Panc1 (cell line): ENCODE data around the gene NDE1. TPM values are rescaled to one million over a fixed set of nuclear protein-coding genes. Genes with fewer than 3 reads are reported as not detected.

ENCODE experiments used
- ATAC-seq: fragments of 200-7000 bp; cut with Tn5 transposase; 2 replicates; pipeline ENCODE4 v1.9.1; 2020; ENCODE audit warnings: mild to moderate bottlenecking, moderate library complexity
- BruUV-seq: library from RNA; stranded (reverse); fragments of 400-500 nt; replicated peaks from 2 replicates; lab custom pipeline; 2021; lab: Mats Ljungman, UMichigan
- CTCF ChIA-PET: fragments of 300-600 bp; sonication (Branson Sonifier 250); formaldehyde crosslinking; loops from one replicate; lab custom pipeline; 2022; ENCODE audit warnings: antibody characterized with exemption; lab: Charles Lee
- POLR2A ChIA-PET: fragments of 300-600 bp; sonication (Branson Sonifier 250); formaldehyde crosslinking; loops from one replicate; lab custom pipeline; 2022; ENCODE audit warnings: antibody characterized with exemption; lab: Charles Lee
- DNase-seq: peaks from one replicate; pipeline ENCODE4 v3.0.0-alpha.2; 2010; ENCODE audit warnings: low read depth, low spot score
- H3K27ac ChIP-seq: 2 replicates; pipeline ENCODE4 v1.5.1; 2011; ENCODE audit warnings: mild to moderate bottlenecking, low read length, inconsistent platforms
- H3K27me3 ChIP-seq: fragments of 200-500 bp; sonication (Bioruptor generic); 2 replicates; pipeline ENCODE4 v1.6.0; 2014; ENCODE audit warnings: low read length, inconsistent platforms; ENCODE audit not compliant: control insufficient read depth, insufficient read depth
- H3K36me3 ChIP-seq: fragments of 200-500 bp; sonication (Bioruptor generic); 2 replicates; pipeline ENCODE4 v1.5.1; 2014; ENCODE audit warnings: inconsistent platforms, mild to moderate bottlenecking, low read length, moderate library complexity; ENCODE audit not compliant: control insufficient read depth, insufficient read depth
- H3K4me1 ChIP-seq: 2 replicates; pipeline ENCODE4 v1.5.1; 2011; ENCODE audit warnings: inconsistent platforms, mild to moderate bottlenecking, low read length, moderate library complexity; ENCODE audit not compliant: control insufficient read depth, insufficient read depth
- H3K4me3 ChIP-seq, 2 experiments: 2 replicates each; pipeline ENCODE4 v1.5.1; 2011 to 2012; ENCODE audit warnings: low read depth in 2 of 2, low read length in 2 of 2, mild to moderate bottlenecking in 2 of 2, inconsistent platforms in 1 of 2, moderate library complexity in 1 of 2
- H3K9me3 ChIP-seq: fragments of 200-500 bp; sonication (Bioruptor generic); 2 replicates; pipeline ENCODE4 v1.5.1; 2014; ENCODE audit warnings: low read depth, mild to moderate bottlenecking, inconsistent platforms, low read length, moderate library complexity; ENCODE audit not compliant: control insufficient read depth, insufficient read depth
- POLR2AphosphoS5 ChIP-seq: IDR thresholded peaks from 2 replicates; pipeline ENCODE4 v1.6.1; 2012; ENCODE audit warnings: mild to moderate bottlenecking, low read depth, low read length, moderate library complexity
- SIN3A ChIP-seq: IDR thresholded peaks from 2 replicates; pipeline ENCODE4 v1.6.1; 2012; ENCODE audit warnings: low read depth, mild to moderate bottlenecking, low read length, moderate library complexity, borderline replicate concordance; ENCODE audit not compliant: insufficient read depth
- TCF7L2 ChIP-seq: IDR thresholded peaks from 2 replicates; pipeline ENCODE4 v1.6.1; 2011; ENCODE audit warnings: mild to moderate bottlenecking, low read depth, low read length, inconsistent platforms
- in situ Hi-C: cut with HindIII; loops from 2 replicates; pipeline ENCODE4 v1.10.0; 2016; ENCODE audit warnings: low sequenced_read_pairs, low pct_unique_long_range_greater_than_20kb
- intact Hi-C: fragments of 100-400 bp; cut with micrococcal nuclease; formaldehyde crosslinking; loops from one replicate; pipeline ENCODE4 v1.10.0; 2022; ENCODE audit not compliant: unreplicated experiment
- total RNA-seq: library from RNA; stranded (reverse); gene quantifications from one replicate; pipeline ENCODE4 v1.2.1, GENCODE V29; 2021; ENCODE audit not compliant: unreplicated experiment
- TF ChIP-seq, protein P1 (sequence below), 2 experiments: IDR thresholded peaks; 2 replicates each; pipeline ENCODE4 v1.6.1; 2011 to 2012; ENCODE audit warnings: low read depth in 2 of 2, control low read depth in 1 of 2, low read length in 1 of 2, mild to moderate bottlenecking in 1 of 2, moderate library complexity in 1 of 2; ENCODE audit not compliant: insufficient read depth in 1 of 2
- TF ChIP-seq, protein P2 (sequence below): fragments of 450-650 bp; IDR thresholded peaks from 2 replicates; pipeline ENCODE4 v1.5.1; 2017; ENCODE audit warnings: mild to moderate bottlenecking

NDE1 gene
- total RNA-seq, 1 experiment from 2014 or later, result 99.1 TPM

DNA sequence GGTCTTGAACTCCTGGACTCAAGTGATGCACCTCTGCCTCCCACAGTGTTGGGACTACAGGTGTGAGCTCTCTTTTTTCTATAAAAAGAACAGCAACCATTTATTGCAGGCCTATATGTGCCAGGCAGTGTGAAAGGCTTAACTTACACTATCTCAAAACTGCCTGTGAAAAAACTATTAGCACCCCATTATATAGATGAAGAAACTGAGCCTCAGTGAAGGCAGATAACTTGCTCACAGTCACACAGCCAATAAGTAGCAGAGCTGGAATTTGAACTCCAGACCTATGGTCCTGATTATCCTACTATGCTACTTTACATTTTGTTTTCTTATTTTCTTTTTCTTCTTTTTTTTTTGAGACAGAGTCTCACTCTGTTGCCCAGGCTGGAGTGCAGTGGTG is 15.1 kb downstream of the NDE1 start:
- H3K27ac ChIP-seq, result no peak overlapping the region
- TF ChIP-seq POLR2AphosphoS5, result no peak
- no peak for TF ChIP-seq TCF7L2
- no peak for TF ChIP-seq SIN3A
- TF ChIP-seq, protein P1, sequence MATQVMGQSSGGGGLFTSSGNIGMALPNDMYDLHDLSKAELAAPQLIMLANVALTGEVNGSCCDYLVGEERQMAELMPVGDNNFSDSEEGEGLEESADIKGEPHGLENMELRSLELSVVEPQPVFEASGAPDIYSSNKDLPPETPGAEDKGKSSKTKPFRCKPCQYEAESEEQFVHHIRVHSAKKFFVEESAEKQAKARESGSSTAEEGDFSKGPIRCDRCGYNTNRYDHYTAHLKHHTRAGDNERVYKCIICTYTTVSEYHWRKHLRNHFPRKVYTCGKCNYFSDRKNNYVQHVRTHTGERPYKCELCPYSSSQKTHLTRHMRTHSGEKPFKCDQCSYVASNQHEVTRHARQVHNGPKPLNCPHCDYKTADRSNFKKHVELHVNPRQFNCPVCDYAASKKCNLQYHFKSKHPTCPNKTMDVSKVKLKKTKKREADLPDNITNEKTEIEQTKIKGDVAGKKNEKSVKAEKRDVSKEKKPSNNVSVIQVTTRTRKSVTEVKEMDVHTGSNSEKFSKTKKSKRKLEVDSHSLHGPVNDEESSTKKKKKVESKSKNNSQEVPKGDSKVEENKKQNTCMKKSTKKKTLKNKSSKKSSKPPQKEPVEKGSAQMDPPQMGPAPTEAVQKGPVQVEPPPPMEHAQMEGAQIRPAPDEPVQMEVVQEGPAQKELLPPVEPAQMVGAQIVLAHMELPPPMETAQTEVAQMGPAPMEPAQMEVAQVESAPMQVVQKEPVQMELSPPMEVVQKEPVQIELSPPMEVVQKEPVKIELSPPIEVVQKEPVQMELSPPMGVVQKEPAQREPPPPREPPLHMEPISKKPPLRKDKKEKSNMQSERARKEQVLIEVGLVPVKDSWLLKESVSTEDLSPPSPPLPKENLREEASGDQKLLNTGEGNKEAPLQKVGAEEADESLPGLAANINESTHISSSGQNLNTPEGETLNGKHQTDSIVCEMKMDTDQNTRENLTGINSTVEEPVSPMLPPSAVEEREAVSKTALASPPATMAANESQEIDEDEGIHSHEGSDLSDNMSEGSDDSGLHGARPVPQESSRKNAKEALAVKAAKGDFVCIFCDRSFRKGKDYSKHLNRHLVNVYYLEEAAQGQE (IDR thresholded peaks at IDR 0.05; ENCODE audit: insufficient read depth in 1 of 2, low read depth in 2 of 2, low read length in 1 of 2), result no peak
- TF ChIP-seq, protein P2, sequence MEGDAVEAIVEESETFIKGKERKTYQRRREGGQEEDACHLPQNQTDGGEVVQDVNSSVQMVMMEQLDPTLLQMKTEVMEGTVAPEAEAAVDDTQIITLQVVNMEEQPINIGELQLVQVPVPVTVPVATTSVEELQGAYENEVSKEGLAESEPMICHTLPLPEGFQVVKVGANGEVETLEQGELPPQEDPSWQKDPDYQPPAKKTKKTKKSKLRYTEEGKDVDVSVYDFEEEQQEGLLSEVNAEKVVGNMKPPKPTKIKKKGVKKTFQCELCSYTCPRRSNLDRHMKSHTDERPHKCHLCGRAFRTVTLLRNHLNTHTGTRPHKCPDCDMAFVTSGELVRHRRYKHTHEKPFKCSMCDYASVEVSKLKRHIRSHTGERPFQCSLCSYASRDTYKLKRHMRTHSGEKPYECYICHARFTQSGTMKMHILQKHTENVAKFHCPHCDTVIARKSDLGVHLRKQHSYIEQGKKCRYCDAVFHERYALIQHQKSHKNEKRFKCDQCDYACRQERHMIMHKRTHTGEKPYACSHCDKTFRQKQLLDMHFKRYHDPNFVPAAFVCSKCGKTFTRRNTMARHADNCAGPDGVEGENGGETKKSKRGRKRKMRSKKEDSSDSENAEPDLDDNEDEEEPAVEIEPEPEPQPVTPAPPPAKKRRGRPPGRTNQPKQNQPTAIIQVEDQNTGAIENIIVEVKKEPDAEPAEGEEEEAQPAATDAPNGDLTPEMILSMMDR, result no peak
- in situ Hi-C loops (no loop called here), intact Hi-C loops (no loop called here)
- no peaks in the 10 kb centered on the region for H3K9me3 ChIP-seq
- H3K36me3 ChIP-seq, result no peaks in the 10 kb centered on the region
- no peak overlapping the region for H3K4me3 ChIP-seq
- CTCF ChIA-PET, result no interaction called here
- no peaks in the 10 kb centered on the region for H3K27me3 ChIP-seq
- ATAC-seq (no peak), DNase-seq (no peak)
- POLR2A ChIA-PET, result interaction anchor here (0.6 kb wide), 1 partner anchor 161 kb away, joined by 4 read pairs; no protein-coding TSS in a partner anchor
- TSS peak; percentile 49 for BruUV-seq
- no peaks in the 10 kb centered on the region for H3K4me1 ChIP-seq

DNA sequence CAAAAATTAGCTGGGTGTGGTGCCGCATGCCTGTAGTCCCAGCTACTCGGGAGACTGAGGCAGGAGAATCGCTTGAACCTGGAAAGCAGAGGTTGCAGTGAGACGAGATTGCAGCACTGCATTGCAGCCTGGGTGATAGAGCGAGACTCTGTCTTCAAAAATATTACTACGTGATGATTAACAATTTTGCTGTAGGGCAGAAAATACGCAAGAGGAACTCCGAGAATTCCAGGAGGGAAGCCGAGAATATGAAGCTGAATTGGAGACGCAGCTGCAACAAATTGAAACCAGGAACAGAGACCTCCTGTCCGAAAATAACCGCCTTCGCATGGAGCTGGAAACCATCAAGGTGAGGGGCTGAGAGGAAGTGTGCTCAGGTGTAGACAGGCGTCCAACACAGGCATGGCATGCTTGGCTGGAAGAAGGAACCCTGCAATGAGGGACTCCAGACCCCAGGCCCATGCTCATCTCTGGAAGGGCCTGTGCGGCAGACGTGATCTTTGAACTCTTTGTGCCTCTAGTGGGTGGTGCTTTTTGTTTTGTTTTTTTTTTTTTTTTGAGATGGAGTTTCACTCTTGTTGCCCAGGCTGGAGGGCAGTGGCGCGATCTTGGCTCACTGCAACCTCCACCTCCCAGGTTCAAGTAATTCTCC is 17.2 kb downstream of the NDE1 start:
- in situ Hi-C loops (no loop called here), intact Hi-C loops (no loop called here)
- H3K27me3 ChIP-seq, result no peaks in the 10 kb centered on the region
- BruUV-seq, result no TSS peak
- DNase-seq, result no peak
- no peaks in the 10 kb centered on the region for H3K36me3 ChIP-seq
- ChIA-PET CTCF (interaction anchor here (0.6 kb wide), 1 partner anchor 90 kb away, joined by 7 read pairs; no protein-coding TSS in a partner anchor), POLR2A (no interaction called here)
- TF ChIP-seq SIN3A, result no peak
- TF ChIP-seq, protein P1 (IDR thresholded peaks at IDR 0.05; ENCODE audit: insufficient read depth in 1 of 2, low read depth in 2 of 2, low read length in 1 of 2), result no peak
- TF ChIP-seq, protein P2, result no peak
- TF ChIP-seq POLR2AphosphoS5, result no peak
- TF ChIP-seq TCF7L2, result no peak
- ATAC-seq, result no peak
- H3K4me1 ChIP-seq, result no peaks in the 10 kb centered on the region
- no peak overlapping the region for H3K4me3 ChIP-seq
- H3K9me3 ChIP-seq, result no peaks in the 10 kb centered on the region
- H3K27ac ChIP-seq, result no peak overlapping the region
